ENCODE data around the gene CTIF. TPM values are rescaled to one million over a fixed set of nuclear protein-coding genes. Genes with fewer than 3 reads are reported as not detected.
"Not testable (repeated sequence)": the region's sequence is repeated elsewhere in the genome, so short reads cannot be mapped to it uniquely, and the experiment has no call there.

Gene CTIF
- total RNA-seq, 2 donors from 2014 or later, result 30.6 to 61.2 TPM

DNA sequence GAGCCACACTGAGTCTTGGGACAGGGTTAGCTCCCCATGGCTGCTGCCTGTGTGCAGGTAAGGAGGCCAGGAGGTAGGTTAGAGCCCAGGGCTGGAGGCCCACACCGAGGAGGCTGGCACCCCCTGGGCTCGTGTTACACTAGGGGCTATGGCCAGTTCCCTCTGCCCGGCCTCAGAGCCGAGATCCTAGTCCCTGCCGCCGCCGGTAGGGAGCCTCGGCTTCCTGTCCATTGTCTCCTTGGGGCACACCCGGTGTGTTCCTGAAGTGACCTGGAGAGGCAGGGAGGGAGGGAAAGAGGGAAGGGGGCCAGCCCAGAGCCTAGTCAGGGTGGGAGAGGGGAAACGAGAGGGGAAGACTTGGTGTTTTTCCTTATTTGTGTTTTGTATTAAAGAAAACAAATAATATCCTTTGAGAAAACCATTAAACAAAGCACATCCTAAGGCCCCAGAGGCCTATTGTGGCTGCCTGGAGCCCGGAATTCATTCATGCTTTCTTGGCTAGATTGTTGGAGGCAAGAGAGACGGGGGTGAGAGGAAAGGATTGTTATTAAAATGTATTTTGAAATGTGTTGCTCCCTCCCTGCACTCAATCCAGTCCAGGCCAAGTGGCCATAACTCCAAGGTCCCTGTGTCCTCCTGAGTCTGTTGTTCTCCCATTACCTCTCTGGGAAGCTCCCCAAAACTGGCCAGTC lies 170.7 kb downstream of the CTIF start:
- Histone ChIP-seq H3K27me3 (no peaks in the 10 kb centered on the region), H3K27ac (peak overlapping the region in 1 of 2 donors; percentile 25), H3K4me3 (no peak overlapping the region), H3K9me3 (no peaks in the 10 kb centered on the region), H3K36me3 (no peaks in the 10 kb centered on the region), H3K4me1 (peaks cover 0 to 50% of the 10 kb centered on the region in 2 donors)
- TF ChIP-seq, protein P1, sequence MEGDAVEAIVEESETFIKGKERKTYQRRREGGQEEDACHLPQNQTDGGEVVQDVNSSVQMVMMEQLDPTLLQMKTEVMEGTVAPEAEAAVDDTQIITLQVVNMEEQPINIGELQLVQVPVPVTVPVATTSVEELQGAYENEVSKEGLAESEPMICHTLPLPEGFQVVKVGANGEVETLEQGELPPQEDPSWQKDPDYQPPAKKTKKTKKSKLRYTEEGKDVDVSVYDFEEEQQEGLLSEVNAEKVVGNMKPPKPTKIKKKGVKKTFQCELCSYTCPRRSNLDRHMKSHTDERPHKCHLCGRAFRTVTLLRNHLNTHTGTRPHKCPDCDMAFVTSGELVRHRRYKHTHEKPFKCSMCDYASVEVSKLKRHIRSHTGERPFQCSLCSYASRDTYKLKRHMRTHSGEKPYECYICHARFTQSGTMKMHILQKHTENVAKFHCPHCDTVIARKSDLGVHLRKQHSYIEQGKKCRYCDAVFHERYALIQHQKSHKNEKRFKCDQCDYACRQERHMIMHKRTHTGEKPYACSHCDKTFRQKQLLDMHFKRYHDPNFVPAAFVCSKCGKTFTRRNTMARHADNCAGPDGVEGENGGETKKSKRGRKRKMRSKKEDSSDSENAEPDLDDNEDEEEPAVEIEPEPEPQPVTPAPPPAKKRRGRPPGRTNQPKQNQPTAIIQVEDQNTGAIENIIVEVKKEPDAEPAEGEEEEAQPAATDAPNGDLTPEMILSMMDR (IDR thresholded peaks at IDR 0.05), result no peak
- DNase-seq (ENCODE audit: low spot score), result no peak

DNA sequence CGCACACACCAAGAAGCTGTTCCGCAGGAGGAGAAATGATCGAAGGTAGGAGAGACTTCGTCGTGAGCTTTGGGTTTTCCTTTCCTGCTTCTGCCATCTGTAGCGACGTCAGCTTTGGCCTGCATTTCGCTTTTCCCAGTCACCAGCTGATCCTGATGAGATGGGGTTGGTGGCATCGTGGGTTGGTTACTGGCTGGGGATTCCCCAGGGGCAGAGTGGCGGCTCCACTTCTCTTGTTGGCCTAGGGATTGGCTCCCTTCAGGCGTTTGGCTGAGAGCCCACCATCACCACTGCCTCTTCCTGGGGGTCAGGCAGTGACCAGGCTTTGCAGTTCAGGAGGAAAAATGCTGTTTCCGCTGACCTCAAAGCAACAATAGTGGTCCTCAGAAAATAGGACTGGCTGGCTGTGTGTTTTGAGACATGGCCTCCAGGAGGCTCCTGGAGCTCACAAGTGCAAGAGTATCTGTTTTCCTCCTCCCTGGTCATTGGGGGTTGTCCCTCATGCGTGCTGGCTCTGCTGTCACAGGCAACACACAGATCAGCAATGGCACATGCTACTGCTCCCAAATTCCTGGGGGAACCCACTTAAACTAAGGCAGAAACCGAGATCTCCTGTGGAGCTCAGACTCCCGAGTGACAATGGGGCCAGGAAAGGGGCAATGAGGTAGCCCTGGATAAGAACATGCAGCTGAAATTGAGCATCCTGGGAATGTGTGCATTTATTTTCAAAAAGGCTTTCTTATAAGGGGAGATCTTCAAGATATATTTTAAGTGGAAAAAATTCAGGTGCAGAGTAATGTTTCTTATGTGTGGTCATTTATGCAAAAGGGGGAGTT lies 173.0 kb downstream of the CTIF start:
- H3K4me1 ChIP-seq, result peaks cover 0 to 63% of the 10 kb centered on the region in 2 donors
- peak; percentile 74 for DNase-seq (ENCODE audit: low spot score)
- H3K9me3 ChIP-seq, result no peaks in the 10 kb centered on the region
- H3K4me3 ChIP-seq, result no peak overlapping the region
- H3K27ac ChIP-seq, result no peak overlapping the region
- H3K27me3 ChIP-seq, result no peaks in the 10 kb centered on the region
- no peaks in the 10 kb centered on the region for H3K36me3 ChIP-seq
- TF ChIP-seq, protein P1 (IDR thresholded peaks at IDR 0.05), result peak; percentile 40 to 76

DNA sequence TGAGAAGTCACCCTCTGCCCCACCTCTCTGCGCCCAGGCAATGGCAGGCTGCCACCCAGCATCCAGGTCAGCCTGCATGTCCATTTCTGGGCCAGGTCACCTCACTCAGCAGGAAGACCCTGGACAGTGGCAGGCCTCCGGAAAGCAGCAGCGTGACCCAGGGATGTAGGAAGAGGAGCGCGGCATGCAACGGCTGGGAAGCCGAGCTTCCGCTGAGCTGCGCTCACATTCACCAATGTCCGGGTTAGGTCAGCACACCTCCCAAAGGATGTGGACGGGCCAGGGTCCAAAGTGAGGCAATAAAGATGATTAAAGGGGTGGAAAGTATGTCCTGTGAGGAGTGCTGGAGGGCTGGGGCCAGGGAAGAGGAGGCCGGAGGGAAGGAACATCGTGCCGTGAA lies 174.5 kb downstream of the CTIF start:
- H3K4me3 ChIP-seq, result no peak overlapping the region
- TF ChIP-seq, protein P1 (IDR thresholded peaks at IDR 0.05), result no peak
- H3K27ac ChIP-seq, result peak overlapping the region; percentile 15 to 26
- H3K36me3 ChIP-seq, result no peaks in the 10 kb centered on the region
- H3K9me3 ChIP-seq, result no peaks in the 10 kb centered on the region
- H3K4me1 ChIP-seq, result peaks cover 0 to 62% of the 10 kb centered on the region in 2 donors
- H3K27me3 ChIP-seq, result no peaks in the 10 kb centered on the region
- DNase-seq (ENCODE audit: low spot score), result peak; percentile 82

DNA sequence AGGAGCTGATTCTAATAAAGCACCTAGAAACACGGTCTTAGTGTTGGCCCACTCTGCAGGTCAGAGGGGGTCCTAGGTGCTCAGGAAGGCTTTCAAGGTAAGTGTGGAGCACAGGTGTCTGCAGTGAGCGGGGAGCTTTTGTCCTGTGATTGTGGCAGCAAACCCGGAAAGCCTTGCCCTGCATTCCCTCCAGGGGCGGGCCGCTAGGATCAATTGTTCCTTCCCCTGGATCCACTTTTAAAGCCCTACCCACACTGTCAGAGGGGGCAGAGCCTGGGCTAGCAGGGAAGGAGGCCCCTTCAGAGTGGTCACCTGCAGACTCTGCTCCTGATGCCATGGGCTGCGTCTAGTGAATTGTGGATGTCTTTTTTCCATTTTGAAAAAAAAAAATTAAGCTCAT lies 176.0 kb downstream of the CTIF start:
- TF ChIP-seq, protein P1 (IDR thresholded peaks at IDR 0.05), result no peak
- Histone ChIP-seq H3K4me3 (no peak overlapping the region), H3K36me3 (no peaks in the 10 kb centered on the region), H3K4me1 (peaks cover 0 to 53% of the 10 kb centered on the region in 2 donors), H3K27ac (no peak overlapping the region), H3K9me3 (no peaks in the 10 kb centered on the region), H3K27me3 (no peaks in the 10 kb centered on the region)
- no peak for DNase-seq (ENCODE audit: low spot score)

DNA sequence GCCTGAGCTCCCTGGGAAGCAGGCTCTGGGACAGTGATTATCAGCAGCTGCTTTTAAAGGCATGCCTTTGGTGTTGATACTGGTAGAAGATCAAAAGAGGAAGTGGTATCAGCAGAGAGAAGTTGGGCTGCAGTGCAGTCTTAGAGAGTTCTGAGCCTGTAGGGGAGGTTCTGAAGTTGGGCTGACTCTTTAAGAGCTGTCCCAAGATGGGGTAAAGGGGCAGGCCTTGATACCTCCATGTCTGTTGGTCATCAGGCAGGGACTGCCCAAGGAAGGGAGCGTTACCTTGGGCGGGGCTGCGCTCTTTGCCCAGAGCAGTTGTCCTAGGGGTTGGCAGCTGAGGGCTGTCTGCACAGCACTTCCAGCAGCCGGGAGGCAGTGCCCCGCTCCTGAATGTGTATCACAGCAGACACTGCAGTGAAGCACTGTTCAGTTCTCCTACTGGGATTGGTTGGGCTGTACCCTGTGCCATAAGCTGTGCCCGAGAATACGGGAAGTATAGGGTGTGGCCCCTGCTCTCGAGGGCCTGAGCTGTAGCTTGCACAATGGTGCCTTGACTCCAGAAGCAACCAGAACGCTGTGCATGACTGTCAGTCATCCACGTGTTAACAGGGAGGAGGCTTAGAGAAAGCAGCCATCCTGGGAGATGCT lies 177.0 kb downstream of the CTIF start:
- peaks cover 0 to 56% of the 10 kb centered on the region in 2 donors for H3K4me1 ChIP-seq
- peak overlapping the region; percentile 5 to 8 for H3K27ac ChIP-seq
- peak; percentile 81 for DNase-seq (ENCODE audit: low spot score)
- H3K9me3 ChIP-seq, result no peaks in the 10 kb centered on the region
- no peaks in the 10 kb centered on the region for H3K36me3 ChIP-seq
- H3K27me3 ChIP-seq, result no peaks in the 10 kb centered on the region
- TF ChIP-seq, protein P1 (IDR thresholded peaks at IDR 0.05), result no peak
- H3K4me3 ChIP-seq, result no peak overlapping the region

DNA sequence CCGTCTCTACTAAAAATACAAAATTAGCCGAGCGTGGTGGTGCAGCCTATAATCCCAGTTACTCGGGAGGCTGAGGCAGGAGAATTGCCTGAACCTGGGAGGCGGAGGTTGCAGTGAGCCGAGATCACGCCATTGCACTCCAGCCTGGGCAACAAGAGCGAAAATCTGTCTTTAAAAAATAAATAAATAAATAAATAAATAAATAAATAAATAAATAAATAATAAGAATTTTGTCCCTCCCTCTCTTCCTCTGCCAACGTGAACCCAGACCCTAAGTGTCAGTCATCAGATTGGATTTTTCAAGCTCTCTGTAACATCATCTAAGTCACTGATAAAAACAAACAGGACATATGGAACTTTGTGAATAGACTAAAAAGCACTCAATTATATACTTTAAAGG lies 178.4 kb downstream of the CTIF start:
- not testable (repeated sequence) for H3K4me3 ChIP-seq; H3K27ac ChIP-seq; H3K36me3 ChIP-seq; H3K27me3 ChIP-seq; DNase-seq (ENCODE audit: low spot score); H3K9me3 ChIP-seq
- H3K4me1 ChIP-seq, result peaks cover 0 to 53% of the 10 kb centered on the region in 2 donors

Data from right atrium auricular region (tissue), 2 donors.